HFFc6 (cell line): ENCODE measurements around the gene TPD52L1. TPM values are rescaled to one million over a fixed set of nuclear protein-coding genes. Genes with fewer than 3 reads are reported as not detected.

ENCODE experiments used
- DNase-seq: peaks from one replicate; pipeline ENCODE4 v3.0.0-alpha.2; 2018
- H3K27ac Mint-ChIP-seq: 2 replicates; pipeline ENCODE4 v1.8.0; 2020; ENCODE audit warnings: mild to moderate bottlenecking, mixed read lengths
- H3K27me3 Mint-ChIP-seq: 2 replicates; pipeline ENCODE4 v1.8.0; 2021; ENCODE audit warnings: mild to moderate bottlenecking, moderate library complexity, mixed read lengths; ENCODE audit not compliant: insufficient read depth
- H3K36me3 Mint-ChIP-seq: 2 replicates; pipeline ENCODE4 v1.8.0; 2021; ENCODE audit warnings: low read depth, mixed read lengths
- H3K4me1 Mint-ChIP-seq: 2 replicates; pipeline ENCODE4 v1.8.0; 2020; ENCODE audit warnings: low read depth, mixed read lengths
- H3K4me3 Mint-ChIP-seq: 2 replicates; pipeline ENCODE4 v1.8.0; 2020; ENCODE audit warnings: mild to moderate bottlenecking, moderate library complexity, mixed read lengths
- H3K9me3 Mint-ChIP-seq: 2 replicates; pipeline ENCODE4 v1.8.0; 2020; ENCODE audit warnings: mild to moderate bottlenecking, mixed read lengths
- total RNA-seq, 6 experiments: library from RNA; stranded (reverse); fragmentation: NEBNext Ultra II Directional; extraction: Animal tissue kit (Norgen Biotek cat#: 25700); gene quantifications; 2 replicates in 1 of 6; 3 replicates in 5 of 6; pipeline ENCODE4 v1.2.3, GENCODE V29; 2021
- TF ChIP-seq, protein P1 (sequence below): fragments of 200-600 bp; sonication (generic); IDR thresholded peaks from 2 replicates; pipeline ENCODE4 v1.5.0; 2021; ENCODE audit warnings: antibody characterized with exemption, mild to moderate bottlenecking

Gene TPD52L1
- total RNA-seq, 6 experiments from 2014 or later = 11.0 to 36.8 (median 11.7) TPM

DNA sequence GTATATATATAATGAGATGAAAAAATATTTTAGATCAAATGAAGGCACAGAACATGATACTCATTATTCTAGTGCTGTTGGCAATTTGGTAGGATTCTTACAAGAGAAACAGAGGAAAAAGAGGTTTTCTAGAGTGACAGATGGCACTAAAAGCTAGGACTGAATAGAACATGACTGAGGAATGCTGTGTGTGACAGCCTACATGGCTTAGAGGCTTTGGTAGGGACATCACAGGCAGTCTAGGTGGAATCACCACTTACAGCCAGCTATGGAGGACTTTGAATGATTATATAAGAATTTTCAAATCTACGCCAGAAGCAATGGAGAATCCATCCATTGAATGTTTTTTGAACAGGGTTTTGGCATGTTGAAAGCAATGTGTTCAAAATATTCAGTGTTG, 52.8 kb downstream of the TPD52L1 start:
- no peak overlapping the region for H3K27ac Mint-ChIP-seq
- H3K36me3 Mint-ChIP-seq = no peaks in the 10 kb centered on the region
- TF ChIP-seq, protein P1, sequence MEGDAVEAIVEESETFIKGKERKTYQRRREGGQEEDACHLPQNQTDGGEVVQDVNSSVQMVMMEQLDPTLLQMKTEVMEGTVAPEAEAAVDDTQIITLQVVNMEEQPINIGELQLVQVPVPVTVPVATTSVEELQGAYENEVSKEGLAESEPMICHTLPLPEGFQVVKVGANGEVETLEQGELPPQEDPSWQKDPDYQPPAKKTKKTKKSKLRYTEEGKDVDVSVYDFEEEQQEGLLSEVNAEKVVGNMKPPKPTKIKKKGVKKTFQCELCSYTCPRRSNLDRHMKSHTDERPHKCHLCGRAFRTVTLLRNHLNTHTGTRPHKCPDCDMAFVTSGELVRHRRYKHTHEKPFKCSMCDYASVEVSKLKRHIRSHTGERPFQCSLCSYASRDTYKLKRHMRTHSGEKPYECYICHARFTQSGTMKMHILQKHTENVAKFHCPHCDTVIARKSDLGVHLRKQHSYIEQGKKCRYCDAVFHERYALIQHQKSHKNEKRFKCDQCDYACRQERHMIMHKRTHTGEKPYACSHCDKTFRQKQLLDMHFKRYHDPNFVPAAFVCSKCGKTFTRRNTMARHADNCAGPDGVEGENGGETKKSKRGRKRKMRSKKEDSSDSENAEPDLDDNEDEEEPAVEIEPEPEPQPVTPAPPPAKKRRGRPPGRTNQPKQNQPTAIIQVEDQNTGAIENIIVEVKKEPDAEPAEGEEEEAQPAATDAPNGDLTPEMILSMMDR = no peak
- no peaks in the 10 kb centered on the region; the same call in 1 of the 2 replicates for H3K27me3 Mint-ChIP-seq
- H3K4me3 Mint-ChIP-seq = no peak overlapping the region
- H3K9me3 Mint-ChIP-seq = no peaks in the 10 kb centered on the region
- no peak for DNase-seq
- peaks cover 41% of the 10 kb centered on the region for H3K4me1 Mint-ChIP-seq

DNA sequence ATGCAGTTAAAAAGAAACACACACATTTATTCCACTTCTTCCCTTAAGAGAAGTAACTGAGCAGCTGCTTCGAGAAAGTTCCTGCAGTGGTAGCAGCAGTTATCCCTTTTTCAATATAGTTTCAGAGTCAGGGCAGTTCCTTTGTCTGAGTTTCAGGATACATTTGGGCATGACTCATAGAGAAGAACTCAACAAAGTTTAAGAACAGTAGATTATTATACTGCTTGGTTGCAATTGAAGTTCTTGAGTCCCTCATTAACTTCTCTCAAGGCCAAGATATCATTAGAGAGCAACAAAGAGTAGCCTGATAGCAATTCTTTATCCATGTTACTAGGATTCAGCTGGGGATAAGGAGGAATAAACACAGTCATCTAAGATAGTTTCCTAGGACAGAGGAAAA, 54.4 kb downstream of the TPD52L1 start:
- no peaks in the 10 kb centered on the region; the same call in 1 of the 2 replicates for H3K27me3 Mint-ChIP-seq
- peaks cover 33% of the 10 kb centered on the region for H3K4me1 Mint-ChIP-seq
- TF ChIP-seq, protein P1 = no peak
- no peaks in the 10 kb centered on the region for H3K9me3 Mint-ChIP-seq
- H3K4me3 Mint-ChIP-seq = no peak overlapping the region
- H3K27ac Mint-ChIP-seq = peak overlapping the region; percentile 4; the same call in 1 of the 2 replicates
- no peak for DNase-seq
- no peaks in the 10 kb centered on the region for H3K36me3 Mint-ChIP-seq

DNA sequence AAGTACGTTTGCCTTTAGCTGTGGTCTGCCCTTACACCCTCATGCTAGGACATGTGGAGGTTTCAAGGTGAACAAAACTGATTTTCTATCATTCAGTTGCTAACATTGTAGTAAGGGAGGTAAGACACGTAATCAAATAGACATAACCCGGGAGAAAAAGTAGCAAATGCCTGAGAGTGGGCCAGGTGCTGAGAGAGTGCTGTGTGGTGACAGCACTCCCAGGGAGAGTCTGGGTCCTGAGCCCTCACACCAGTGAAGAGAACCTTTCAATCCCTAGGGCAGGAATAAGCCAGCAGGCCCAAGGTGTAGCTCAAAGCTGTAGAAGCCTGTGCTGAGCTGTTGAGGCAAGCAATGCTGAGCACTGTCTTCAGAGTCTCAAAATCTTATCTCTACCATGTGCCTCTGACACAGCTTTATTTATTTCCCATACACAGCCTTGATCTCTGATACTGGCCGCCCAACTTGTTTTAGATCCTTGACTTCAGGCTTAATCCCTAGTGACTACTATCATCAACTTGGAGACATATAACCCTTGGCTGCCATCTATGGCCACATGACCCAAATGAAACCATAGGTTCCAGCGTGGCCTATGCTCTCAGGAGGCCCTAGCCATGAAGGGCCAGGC, 55.2 kb downstream of the TPD52L1 start:
- peaks cover 32% of the 10 kb centered on the region for H3K4me1 Mint-ChIP-seq
- DNase-seq = no peak
- no peak overlapping the region for H3K27ac Mint-ChIP-seq
- no peaks in the 10 kb centered on the region for H3K9me3 Mint-ChIP-seq
- no peak overlapping the region for H3K4me3 Mint-ChIP-seq
- no peaks in the 10 kb centered on the region for H3K36me3 Mint-ChIP-seq
- H3K27me3 Mint-ChIP-seq = no peaks in the 10 kb centered on the region; the same call in 1 of the 2 replicates
- TF ChIP-seq, protein P1 = no peak

DNA sequence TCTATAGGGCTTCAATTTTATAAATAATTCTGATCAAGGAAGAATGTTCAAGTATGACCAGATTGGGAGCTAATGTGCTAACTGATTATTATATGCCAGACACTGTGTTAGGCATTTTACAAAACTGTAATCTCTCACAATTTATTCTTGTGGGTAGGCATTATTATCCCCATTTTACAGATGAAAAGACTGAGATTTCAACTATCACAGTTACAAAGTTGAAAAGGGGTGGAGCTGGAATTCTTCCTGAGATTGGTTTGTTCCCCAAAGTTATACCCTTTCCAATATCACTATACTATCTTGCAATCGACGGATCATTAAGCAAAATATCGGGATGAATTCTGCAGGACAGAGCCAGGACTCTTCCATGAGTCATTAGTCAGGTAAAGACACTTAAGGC, 57.1 kb downstream of the TPD52L1 start:
- TF ChIP-seq, protein P1 = no peak
- Mint-ChIP-seq H3K4me1 (peaks cover 35% of the 10 kb centered on the region), H3K36me3 (no peaks in the 10 kb centered on the region), H3K4me3 (no peak overlapping the region), H3K9me3 (no peaks in the 10 kb centered on the region), H3K27me3 (no peaks in the 10 kb centered on the region; the same call in 1 of the 2 replicates), H3K27ac (no peak overlapping the region)
- DNase-seq = no peak

DNA sequence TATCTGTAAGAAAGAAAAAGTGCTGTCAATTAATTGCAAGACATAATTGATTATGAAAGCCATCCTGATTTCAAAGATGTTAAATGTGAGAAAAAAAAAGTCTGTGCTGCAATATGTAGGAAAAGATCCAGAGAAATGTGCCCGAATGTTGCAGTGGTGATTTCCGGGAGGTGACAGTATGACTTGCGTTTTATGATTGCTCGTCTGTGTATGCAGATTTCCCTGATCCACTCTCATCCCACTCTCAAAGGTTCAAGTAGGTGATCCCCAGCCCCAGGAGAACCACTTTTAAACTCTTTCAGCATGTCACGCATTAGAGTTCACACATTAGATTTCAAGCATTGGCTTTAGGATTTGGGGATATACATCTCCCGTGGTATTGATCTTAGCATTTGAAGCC, 57.8 kb downstream of the TPD52L1 start:
- H3K4me1 Mint-ChIP-seq = peaks cover 30% of the 10 kb centered on the region
- no peaks in the 10 kb centered on the region for H3K36me3 Mint-ChIP-seq
- H3K4me3 Mint-ChIP-seq = no peak overlapping the region
- TF ChIP-seq, protein P1 = no peak
- DNase-seq = no peak
- H3K27ac Mint-ChIP-seq = no peak overlapping the region
- no peaks in the 10 kb centered on the region for H3K9me3 Mint-ChIP-seq
- no peaks in the 10 kb centered on the region; the same call in 1 of the 2 replicates for H3K27me3 Mint-ChIP-seq
